WTC11 (cell line): ENCODE data around the gene EFHB.

Experiments used
- ATF2 ChIP-seq: sonication (generic); formaldehyde crosslinking; IDR thresholded peaks from 2 replicates; pipeline ENCODE4 v1.8.1; 2022; ENCODE audit warnings: low read depth, missing genetic modification reagents, borderline replicate concordance
- CREB1 ChIP-seq: sonication (generic); formaldehyde crosslinking; IDR thresholded peaks from 2 replicates; pipeline ENCODE4 v1.8.0; 2023; ENCODE audit warnings: mild to moderate bottlenecking, missing genetic modification reagents
- CTCF ChIP-seq: fragments of 200-600 bp; IDR thresholded peaks from 2 replicates; pipeline ENCODE4 v1.8.0; 2022; ENCODE audit warnings: antibody characterized with exemption
- ELF4 ChIP-seq: sonication (generic); formaldehyde crosslinking; IDR thresholded peaks from 2 replicates; pipeline ENCODE4 v1.8.1; 2022; ENCODE audit warnings: low read depth, mild to moderate bottlenecking, moderate library complexity, missing genetic modification reagents
- JUN ChIP-seq: sonication (generic); formaldehyde crosslinking; IDR thresholded peaks from 2 replicates; pipeline ENCODE4 v1.8.0; 2023; ENCODE audit warnings: mild to moderate bottlenecking, missing genetic modification reagents
- SMAD3 ChIP-seq: sonication (generic); formaldehyde crosslinking; IDR thresholded peaks from 2 replicates; pipeline ENCODE4 v1.8.0; 2022; ENCODE audit warnings: missing genetic modification reagents, mild to moderate bottlenecking, borderline replicate concordance
- USF2 ChIP-seq: sonication (generic); formaldehyde crosslinking; IDR thresholded peaks from 2 replicates; pipeline ENCODE4 v1.8.1; 2023; ENCODE audit warnings: mild to moderate bottlenecking, missing genetic modification reagents, moderate library complexity
- ZNF423 ChIP-seq: fragments of 250-450 bp; sonication (Bioruptor Pico); IDR thresholded peaks from 2 replicates; pipeline ENCODE4 v2.1.2; 2022; ENCODE audit warnings: mild to moderate bottlenecking, moderate library complexity
- ZNF671 ChIP-seq: fragments of 250-450 bp; sonication (Bioruptor Pico); IDR thresholded peaks from 2 replicates; pipeline ENCODE4 v1.8.0; 2021; ENCODE audit warnings: mild to moderate bottlenecking
- TF ChIP-seq, protein P1 (sequence below): sonication (generic); formaldehyde crosslinking; conservative IDR thresholded peaks from 2 replicates; pipeline ENCODE4 v1.8.1; 2023; ENCODE audit warnings: mild to moderate bottlenecking, low read depth, missing genetic modification reagents, moderate library complexity

DNA sequence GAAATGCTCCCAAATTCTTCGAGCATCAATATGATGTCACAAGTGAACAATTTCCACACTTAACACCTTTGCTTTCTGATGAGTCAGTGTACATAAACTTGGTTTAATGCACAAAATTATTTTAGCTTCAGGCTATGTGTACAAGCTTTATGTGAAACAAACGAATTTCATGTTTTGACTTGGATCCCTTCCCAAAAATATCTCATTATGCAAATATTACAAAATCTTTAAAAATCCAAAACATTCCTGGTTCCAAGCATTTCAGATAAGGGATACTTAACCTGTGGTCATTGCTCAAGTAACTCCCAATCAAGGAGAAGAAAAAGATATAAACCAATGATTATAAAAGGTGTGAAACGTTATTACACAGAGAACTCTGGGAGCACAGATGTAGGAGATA is 38.0 kb upstream of the EFHB start:
- TF ChIP-seq ATF2 (CRISPR knock-in tag) (no peak), CTCF (no peak), JUN (CRISPR knock-in tag) (no peak), ZNF423 (no peak), ZNF671 (CRISPR knock-in tag) (no peak), SMAD3 (CRISPR knock-in tag) (no peak), USF2 (CRISPR knock-in tag) (no peak), CREB1 (CRISPR knock-in tag) (no peak), ELF4 (CRISPR knock-in tag) (no peak)
- TF ChIP-seq, protein P1, sequence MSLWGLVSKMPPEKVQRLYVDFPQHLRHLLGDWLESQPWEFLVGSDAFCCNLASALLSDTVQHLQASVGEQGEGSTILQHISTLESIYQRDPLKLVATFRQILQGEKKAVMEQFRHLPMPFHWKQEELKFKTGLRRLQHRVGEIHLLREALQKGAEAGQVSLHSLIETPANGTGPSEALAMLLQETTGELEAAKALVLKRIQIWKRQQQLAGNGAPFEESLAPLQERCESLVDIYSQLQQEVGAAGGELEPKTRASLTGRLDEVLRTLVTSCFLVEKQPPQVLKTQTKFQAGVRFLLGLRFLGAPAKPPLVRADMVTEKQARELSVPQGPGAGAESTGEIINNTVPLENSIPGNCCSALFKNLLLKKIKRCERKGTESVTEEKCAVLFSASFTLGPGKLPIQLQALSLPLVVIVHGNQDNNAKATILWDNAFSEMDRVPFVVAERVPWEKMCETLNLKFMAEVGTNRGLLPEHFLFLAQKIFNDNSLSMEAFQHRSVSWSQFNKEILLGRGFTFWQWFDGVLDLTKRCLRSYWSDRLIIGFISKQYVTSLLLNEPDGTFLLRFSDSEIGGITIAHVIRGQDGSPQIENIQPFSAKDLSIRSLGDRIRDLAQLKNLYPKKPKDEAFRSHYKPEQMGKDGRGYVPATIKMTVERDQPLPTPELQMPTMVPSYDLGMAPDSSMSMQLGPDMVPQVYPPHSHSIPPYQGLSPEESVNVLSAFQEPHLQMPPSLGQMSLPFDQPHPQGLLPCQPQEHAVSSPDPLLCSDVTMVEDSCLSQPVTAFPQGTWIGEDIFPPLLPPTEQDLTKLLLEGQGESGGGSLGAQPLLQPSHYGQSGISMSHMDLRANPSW (CRISPR knock-in tag): no peak
